DOHH2 (cell line): Measurements from ENCODE around the gene IQGAP1.

Experiments used
- H3F3A ChIP-seq: fragments of 200-600 bp; sonication (generic), shearing (Covaris generic); 2 replicates; pipeline ENCODE4 v1.6.0; 2016; ENCODE audit warnings: antibody characterized with exemption, mild to moderate bottlenecking; ENCODE audit not compliant: control insufficient read depth, insufficient read depth
- H3K27ac ChIP-seq: fragments of 200-600 bp; sonication (generic); 2 replicates; pipeline ENCODE4 v1.5.1; 2014; ENCODE audit warnings: low read depth, mild to moderate bottlenecking, low read length, moderate library complexity
- H3K27me3 ChIP-seq: fragments of 200-600 bp; sonication (generic); 2 replicates; pipeline ENCODE4 v1.6.1; 2014; ENCODE audit warnings: mild to moderate bottlenecking, low read length, mixed read lengths; ENCODE audit not compliant: control insufficient read depth
- H3K36me3 ChIP-seq: fragments of 200-600 bp; sonication (generic); 2 replicates; pipeline ENCODE4 v1.6.1; 2014; ENCODE audit warnings: mild to moderate bottlenecking, low read length, moderate library complexity, mixed read lengths; ENCODE audit not compliant: control insufficient read depth
- H3K4me1 ChIP-seq: fragments of 200-600 bp; sonication (generic); 2 replicates; pipeline ENCODE4 v1.6.1; 2014; ENCODE audit warnings: mild to moderate bottlenecking, low read length, mixed read lengths; ENCODE audit not compliant: control insufficient read depth
- H3K4me2 ChIP-seq: fragments of 200-600 bp; sonication (generic); 2 replicates; pipeline ENCODE4 v1.6.0; 2014; ENCODE audit warnings: mild to moderate bottlenecking, low read length, moderate library complexity
- H3K4me3 ChIP-seq: fragments of 200-600 bp; sonication (generic); 2 replicates; pipeline ENCODE4 v1.5.1; 2014; ENCODE audit warnings: mild to moderate bottlenecking, low read length, mixed read lengths
- H3K79me2 ChIP-seq: fragments of 200-600 bp; sonication (generic); 2 replicates; pipeline ENCODE4 v1.6.1; 2014; ENCODE audit warnings: mild to moderate bottlenecking, low read length, mixed read lengths; ENCODE audit not compliant: control insufficient read depth
- H3K9me2 ChIP-seq: fragments of 200-600 bp; sonication (generic); replicated peaks from 2 replicates; pipeline ENCODE4 v1.6.1; 2014; ENCODE audit warnings: mild to moderate bottlenecking, low read length, mixed read lengths; ENCODE audit not compliant: control insufficient read depth
- H3K9me3 ChIP-seq: fragments of 200-600 bp; sonication (generic); 2 replicates; pipeline ENCODE4 v1.6.1; 2014; ENCODE audit warnings: antibody characterized with exemption, low read length, mixed read lengths; ENCODE audit not compliant: control insufficient read depth, insufficient read depth
- H4K20me1 ChIP-seq: fragments of 200-600 bp; sonication (generic); 2 replicates; pipeline ENCODE4 v1.6.0; 2014; ENCODE audit warnings: low read depth, mild to moderate bottlenecking, antibody characterized with exemption, low read length, moderate library complexity; ENCODE audit not compliant: control insufficient read depth, insufficient read depth
- EZH2phosphoT487 ChIP-seq: fragments of 200-600 bp; sonication (generic); IDR thresholded peaks from 2 replicates; pipeline ENCODE4 v1.6.1; 2017; ENCODE audit warnings: borderline replicate concordance, mild to moderate bottlenecking, antibody characterized with exemption, low read length, moderate library complexity, mixed read lengths
- TF ChIP-seq, protein P1 (sequence below): fragments of 200-600 bp; sonication (generic); IDR thresholded peaks from one replicate; pipeline ENCODE4 v1.5.1; 2014; ENCODE audit warnings: antibody characterized with exemption, mild to moderate bottlenecking, low read depth, low read length; ENCODE audit not compliant: poor library complexity, severe bottlenecking

IQGAP1 gene

GRCh38 chr15:90365414-90366055, 22.5 kb upstream of the IQGAP1 start:
- peaks cover 10% of the 10 kb centered on the region for H3K4me1 ChIP-seq
- H3K9me2 ChIP-seq: no peaks in the 10 kb centered on the region
- H3K4me2 ChIP-seq: no peak overlapping the region
- H3K36me3 ChIP-seq: no peaks in the 10 kb centered on the region
- no peaks in the 10 kb centered on the region for H4K20me1 ChIP-seq
- TF ChIP-seq EZH2phosphoT487: no peak
- TF ChIP-seq, protein P1, sequence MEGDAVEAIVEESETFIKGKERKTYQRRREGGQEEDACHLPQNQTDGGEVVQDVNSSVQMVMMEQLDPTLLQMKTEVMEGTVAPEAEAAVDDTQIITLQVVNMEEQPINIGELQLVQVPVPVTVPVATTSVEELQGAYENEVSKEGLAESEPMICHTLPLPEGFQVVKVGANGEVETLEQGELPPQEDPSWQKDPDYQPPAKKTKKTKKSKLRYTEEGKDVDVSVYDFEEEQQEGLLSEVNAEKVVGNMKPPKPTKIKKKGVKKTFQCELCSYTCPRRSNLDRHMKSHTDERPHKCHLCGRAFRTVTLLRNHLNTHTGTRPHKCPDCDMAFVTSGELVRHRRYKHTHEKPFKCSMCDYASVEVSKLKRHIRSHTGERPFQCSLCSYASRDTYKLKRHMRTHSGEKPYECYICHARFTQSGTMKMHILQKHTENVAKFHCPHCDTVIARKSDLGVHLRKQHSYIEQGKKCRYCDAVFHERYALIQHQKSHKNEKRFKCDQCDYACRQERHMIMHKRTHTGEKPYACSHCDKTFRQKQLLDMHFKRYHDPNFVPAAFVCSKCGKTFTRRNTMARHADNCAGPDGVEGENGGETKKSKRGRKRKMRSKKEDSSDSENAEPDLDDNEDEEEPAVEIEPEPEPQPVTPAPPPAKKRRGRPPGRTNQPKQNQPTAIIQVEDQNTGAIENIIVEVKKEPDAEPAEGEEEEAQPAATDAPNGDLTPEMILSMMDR: no peak
- no peaks in the 10 kb centered on the region for H3K27me3 ChIP-seq
- no peaks in the 10 kb centered on the region for H3K9me3 ChIP-seq
- peaks cover 5% of the 10 kb centered on the region; the same call in 1 of the 2 replicates for H3F3A ChIP-seq
- H3K27ac ChIP-seq: no peak overlapping the region
- no peaks in the 10 kb centered on the region for H3K79me2 ChIP-seq
- no peak overlapping the region for H3K4me3 ChIP-seq

DNA sequence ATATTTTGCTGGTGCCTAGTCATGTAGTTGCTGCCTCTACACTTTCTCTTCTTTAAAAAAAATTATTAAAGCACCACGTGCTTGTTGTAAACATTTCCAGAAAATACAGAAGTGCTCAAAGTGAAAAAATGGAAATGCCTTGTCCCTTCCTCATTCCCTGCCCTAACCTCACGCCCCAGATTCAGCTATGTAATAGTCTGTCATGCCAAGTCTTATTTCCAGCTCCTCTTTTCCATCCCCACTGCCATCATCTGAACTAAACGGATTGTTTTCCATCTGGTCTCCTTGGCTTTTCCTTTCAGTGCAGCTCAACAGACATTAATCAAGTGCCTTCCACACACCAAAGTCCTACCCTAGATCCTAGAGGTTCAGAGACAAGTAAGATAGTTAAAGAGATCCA, 20.5 kb upstream of the IQGAP1 start:
- Histone ChIP-seq H3K27ac (no peak overlapping the region), H4K20me1 (no peaks in the 10 kb centered on the region), H3K79me2 (no peaks in the 10 kb centered on the region), H3K4me2 (no peak overlapping the region), H3K4me3 (no peak overlapping the region), H3K9me2 (no peaks in the 10 kb centered on the region), H3F3A (peaks cover 5% of the 10 kb centered on the region; the same call in 1 of the 2 replicates), H3K4me1 (peaks cover 15% of the 10 kb centered on the region), H3K36me3 (no peaks in the 10 kb centered on the region), H3K9me3 (no peaks in the 10 kb centered on the region), H3K27me3 (no peaks in the 10 kb centered on the region)
- TF ChIP-seq EZH2phosphoT487: no peak
- TF ChIP-seq, protein P1: no peak

GRCh38 chr15:90375071-90375470, 13.0 kb upstream of the IQGAP1 start:
- Histone ChIP-seq H3K4me1 (peaks cover 19% of the 10 kb centered on the region), H4K20me1 (no peaks in the 10 kb centered on the region), H3K27me3 (no peaks in the 10 kb centered on the region), H3K79me2 (no peaks in the 10 kb centered on the region), H3K4me2 (no peak overlapping the region), H3F3A (peaks cover 3% of the 10 kb centered on the region; the same call in 1 of the 2 replicates), H3K9me3 (peaks cover 22% of the 10 kb centered on the region), H3K27ac (no peak overlapping the region), H3K36me3 (no peaks in the 10 kb centered on the region), H3K4me3 (no peak overlapping the region), H3K9me2 (no peaks in the 10 kb centered on the region)
- TF ChIP-seq, protein P1: no peak
- TF ChIP-seq EZH2phosphoT487: no peak
